AG04449 (cell line): Measurements from ENCODE around the gene NTSR1.

ENCODE experiments used
- CTCF ChIA-PET: fragments of 350-600 bp; formaldehyde crosslinking; extraction: SDS; loops from one replicate; lab custom pipeline; 2021; ENCODE audit warnings: antibody characterized with exemption; lab: Yijun Ruan, JAX
- POLR2A ChIA-PET: fragments of 400-600, 350-600 bp; formaldehyde crosslinking; extraction: SDS; loops from one replicate; lab custom pipeline; 2020; ENCODE audit warnings: antibody characterized with exemption, inconsistent platforms; lab: Yijun Ruan, JAX
- DNase-seq: peaks from one replicate; pipeline ENCODE4 v3.0.0-alpha.2; 2010; ENCODE audit warnings: low read depth, low spot score
- H3K4me3 ChIP-seq: 2 replicates; pipeline ENCODE4 v1.5.1; 2011; ENCODE audit warnings: low read depth, mild to moderate bottlenecking, control low read depth, low read length
- TF ChIP-seq, protein P1 (sequence below): IDR thresholded peaks from one replicate; pipeline ENCODE4 v1.5.1; 2011; ENCODE audit warnings: mild to moderate bottlenecking, moderate library complexity, low read length, control low read depth, inconsistent platforms; ENCODE audit not compliant: insufficient read depth; ENCODE audit errors: missing control alignments

Gene NTSR1

DNA sequence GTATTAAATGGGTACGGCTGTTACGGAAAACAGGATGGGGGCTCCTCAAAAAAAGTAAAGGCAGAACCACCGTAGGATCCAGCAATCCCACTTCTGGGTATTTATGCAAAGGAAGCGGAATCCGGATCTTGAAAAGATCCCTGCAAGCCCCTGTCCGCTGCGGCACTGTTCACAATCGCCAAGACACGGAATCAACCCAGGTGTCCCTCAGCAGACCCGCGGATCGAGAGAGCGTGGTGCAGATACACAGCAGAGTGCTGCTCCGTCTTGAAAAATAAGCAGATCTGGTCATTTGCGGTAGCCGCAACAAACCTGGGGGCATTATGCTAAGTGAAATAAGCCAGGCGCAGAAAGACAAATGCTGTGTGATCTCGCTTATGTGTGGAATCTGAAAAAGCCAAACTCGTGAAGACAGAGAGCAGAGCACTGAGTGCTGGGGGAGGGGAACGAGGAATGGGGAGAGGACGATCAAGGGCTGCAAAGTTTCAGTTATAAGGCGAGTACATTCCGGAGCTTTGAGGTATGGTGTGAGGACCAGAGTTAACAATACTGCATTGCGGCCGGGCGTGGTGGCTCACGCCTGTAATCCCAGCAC is 41.3 kb downstream of the NTSR1 start:
- CTCF ChIA-PET = interaction anchor here (1.0 kb wide), 1 partner anchor 42 kb away, joined by 3 read pairs; no protein-coding TSS in a partner anchor
- POLR2A ChIA-PET = no interaction called here
- TF ChIP-seq, protein P1, sequence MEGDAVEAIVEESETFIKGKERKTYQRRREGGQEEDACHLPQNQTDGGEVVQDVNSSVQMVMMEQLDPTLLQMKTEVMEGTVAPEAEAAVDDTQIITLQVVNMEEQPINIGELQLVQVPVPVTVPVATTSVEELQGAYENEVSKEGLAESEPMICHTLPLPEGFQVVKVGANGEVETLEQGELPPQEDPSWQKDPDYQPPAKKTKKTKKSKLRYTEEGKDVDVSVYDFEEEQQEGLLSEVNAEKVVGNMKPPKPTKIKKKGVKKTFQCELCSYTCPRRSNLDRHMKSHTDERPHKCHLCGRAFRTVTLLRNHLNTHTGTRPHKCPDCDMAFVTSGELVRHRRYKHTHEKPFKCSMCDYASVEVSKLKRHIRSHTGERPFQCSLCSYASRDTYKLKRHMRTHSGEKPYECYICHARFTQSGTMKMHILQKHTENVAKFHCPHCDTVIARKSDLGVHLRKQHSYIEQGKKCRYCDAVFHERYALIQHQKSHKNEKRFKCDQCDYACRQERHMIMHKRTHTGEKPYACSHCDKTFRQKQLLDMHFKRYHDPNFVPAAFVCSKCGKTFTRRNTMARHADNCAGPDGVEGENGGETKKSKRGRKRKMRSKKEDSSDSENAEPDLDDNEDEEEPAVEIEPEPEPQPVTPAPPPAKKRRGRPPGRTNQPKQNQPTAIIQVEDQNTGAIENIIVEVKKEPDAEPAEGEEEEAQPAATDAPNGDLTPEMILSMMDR = no peak

DNA sequence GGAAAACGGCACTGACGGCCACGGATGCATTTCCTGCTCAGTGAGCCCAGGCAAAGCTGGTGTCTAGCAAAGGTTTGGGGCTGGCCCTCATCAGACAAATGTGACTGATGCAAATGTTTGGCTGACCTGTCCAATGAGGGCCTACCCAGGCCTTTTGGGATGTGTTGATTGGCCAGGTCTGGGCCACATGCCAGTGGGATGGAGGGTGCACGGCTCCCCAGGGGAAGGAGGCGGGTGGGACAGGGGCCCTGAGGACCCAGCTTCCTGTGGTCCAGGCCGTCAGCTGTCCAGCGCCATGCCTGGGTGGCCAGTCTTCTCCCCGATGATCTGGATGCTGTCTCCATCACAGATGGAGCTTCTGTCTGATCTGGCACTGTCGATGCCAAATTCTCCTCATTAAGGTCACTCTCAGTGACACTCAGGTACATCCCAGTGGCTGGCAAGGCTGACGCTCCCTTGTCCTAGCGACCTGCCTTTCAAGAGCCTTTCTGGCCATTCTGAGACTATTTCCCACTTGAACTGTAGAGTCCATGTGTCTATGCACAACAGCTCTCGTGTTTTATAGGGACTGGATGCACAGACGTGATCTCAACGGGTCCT is 43.0 kb downstream of the NTSR1 start:
- H3K4me3 ChIP-seq = no peak overlapping the region
- ChIA-PET POLR2A (no interaction called here), CTCF (interaction anchor here (1.1 kb wide), 1 partner anchor 41 kb away, joined by 3 read pairs; no protein-coding TSS in a partner anchor)
- TF ChIP-seq, protein P1 = no peak
- DNase-seq = no peak

More for the DNA sequence above, 41.3 kb downstream of the NTSR1 start:
- DNase-seq = no peak
- no peak overlapping the region for H3K4me3 ChIP-seq

DNA sequence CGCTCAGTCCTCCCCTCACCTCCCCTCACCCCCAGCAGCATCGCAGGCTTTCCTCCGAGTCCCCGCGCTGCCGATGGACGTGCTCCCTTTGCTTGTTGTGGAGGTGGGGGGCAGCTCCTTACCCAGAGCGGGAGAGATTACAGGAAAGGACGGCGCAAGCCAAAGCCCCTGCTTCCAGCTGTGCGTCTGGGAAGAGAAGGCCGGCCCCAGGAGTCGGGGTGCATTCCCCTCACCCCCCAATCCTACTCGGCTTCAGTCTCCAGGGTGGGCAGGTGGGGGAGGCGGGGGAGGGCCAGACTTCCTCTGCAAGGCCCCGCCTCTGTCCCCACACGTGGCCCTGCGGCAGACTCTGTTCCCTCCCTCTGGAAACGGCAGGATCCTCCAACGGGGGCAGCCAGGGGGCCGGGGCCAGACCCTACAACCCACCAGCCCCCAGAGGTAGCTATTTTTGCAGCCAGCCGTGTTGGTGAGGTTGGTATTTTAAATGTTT is 43.6 kb downstream of the NTSR1 start:
- ChIA-PET POLR2A (no interaction called here), CTCF (no interaction called here)
- H3K4me3 ChIP-seq = no peak overlapping the region
- TF ChIP-seq, protein P1 = no peak
- no peak for DNase-seq

- CTCF ChIA-PET = interaction anchor here (1.2 kb wide), 1 partner anchor 10 kb away, joined by 3 read pairs; no protein-coding TSS in a partner anchor
- no peak for DNase-seq
- no peak overlapping the region for H3K4me3 ChIP-seq
- POLR2A ChIA-PET = no interaction called here
- TF ChIP-seq, protein P1 = no peak
These were observed 44.2 kb downstream of the NTSR1 start for GRCh38 chr20:62752671-62753501.

GRCh38 chr20:62753626-62754025 is 45.0 kb downstream of the NTSR1 start:
- DNase-seq = no peak
- ChIA-PET POLR2A (no interaction called here), CTCF (interaction anchor here (1.2 to 1.5 kb wide), 2 partner anchors 10 to 55 kb away, joined by 3 read pairs; no protein-coding TSS in a partner anchor)
- TF ChIP-seq, protein P1 = no peak
- H3K4me3 ChIP-seq = no peak overlapping the region
